Esophagus muscularis mucosa (tissue), 4 donors: ENCODE data around the gene FBH1. TPM values are rescaled to one million over a fixed set of nuclear protein-coding genes. Genes with fewer than 3 reads are reported as not detected.

ENCODE experiments used
- DNase-seq: peaks from one replicate; pipeline ENCODE4 v3.0.0-alpha.2; 2017; ENCODE audit errors: extremely low spot score
- H3K27ac ChIP-seq, 4 donors: fragments of 200-600 bp; sonication (generic); replicated peaks in 1 of 4; 1 replicate in 3 of 4; 2 replicates in 1 of 4; pipeline ENCODE4 v1.5.1; 2016 to 2019; ENCODE audit warnings: mild to moderate bottlenecking in 1 of 4
- H3K27me3 ChIP-seq, 4 donors: fragments of 200-600 bp; sonication (generic); one replicate each; pipeline versions ENCODE4 v1.5.1 to v1.6.0; 2016 to 2019
- H3K36me3 ChIP-seq, 4 donors: fragments of 200-600 bp; sonication (generic); one replicate each; pipeline ENCODE4 v1.5.1; 2016 to 2019
- H3K4me1 ChIP-seq, 4 donors: fragments of 200-600 bp; sonication (generic); one replicate each; pipeline ENCODE4 v1.5.1; 2016 to 2019
- H3K4me3 ChIP-seq, 4 donors: fragments of 200-600 bp; sonication (generic); 1 replicate in 2 of 4; 2 replicates in 2 of 4; pipeline ENCODE4 v1.5.1; 2016 to 2019; ENCODE audit warnings: mild to moderate bottlenecking in 4 of 4, moderate library complexity in 1 of 4
- H3K9me3 ChIP-seq, 4 donors: fragments of 200-600 bp; sonication (generic); 1 replicate in 3 of 4; 2 replicates in 1 of 4; pipeline ENCODE4 v1.5.1; 2016 to 2019
- CTCF ChIP-seq, 3 experiments: fragments of 200-600 bp in 2 of 3; fragments of 450-650 bp in 1 of 3; sonication (generic) in 2 of 3; IDR thresholded peaks; one replicate each; pipeline ENCODE4 v1.5.1; 2017 to 2019; ENCODE audit warnings: antibody characterized with exemption in 3 of 3, mild to moderate bottlenecking in 2 of 3, moderate library complexity in 1 of 3
- EP300 ChIP-seq: sonication (generic); formaldehyde crosslinking; IDR thresholded peaks from one replicate; pipeline ENCODE4 v1.6.1; 2017; ENCODE audit warnings: antibody characterized with exemption
- POLR2A ChIP-seq: fragments of 450-650 bp; IDR thresholded peaks from one replicate; pipeline ENCODE4 v1.6.1; 2017; ENCODE audit warnings: antibody characterized with exemption, moderate library complexity, mild to moderate bottlenecking, low read depth
- POLR2AphosphoS5 ChIP-seq, 2 donors: sonication (generic); formaldehyde crosslinking; IDR thresholded peaks; one replicate each; pipeline ENCODE4 v1.6.1; 2017; ENCODE audit warnings: antibody characterized with exemption in 2 of 2
- WGBS: methylation state at CpG from one replicate; pipeline ENCODE4 v1.1.5; 2018; 5-methylcytosine and 5-hydroxymethylcytosine counted together
- intact Hi-C: fragments of 100-400 bp; cut with DNase I; formaldehyde crosslinking; loops from one replicate; pipeline ENCODE4 v1.15.1; 2023
- total RNA-seq, 4 donors: library from RNA; depleted of rRNA; stranded (reverse); fragments of >200 nt; gene quantifications; one replicate each; pipeline versions ENCODE4 v1.1.0 to v1.2.1, GENCODE V29; 2016

Gene FBH1
- total RNA-seq, 4 donors from 2014 or later: 90.3 to 93.0 (median 92.3) TPM

- Histone ChIP-seq H3K36me3 (no peaks in the 10 kb centered on the region), H3K27me3 (no peaks in the 10 kb centered on the region), H3K4me3 (peak within 1 kb of the TSS; percentile 79 to 89 (median 87)), H3K4me1 (peaks cover 8 to 35% (median 21%) of the 10 kb centered on the region in 4 donors), H3K9me3 (no peaks in the 10 kb centered on the region), H3K27ac (peak within 1 kb of the TSS; percentile 88 to 91 (median 89))
- intact Hi-C loops: no loop called here
- 2% methylated on average over 10 of the region's 80 CpGs for WGBS
- DNase-seq: peak; percentile 92
- TF ChIP-seq POLR2AphosphoS5 (IDR thresholded peaks at IDR 0.05): peak; percentile 66 to 70
- no peak for TF ChIP-seq EP300
- TF ChIP-seq CTCF (IDR thresholded peaks at IDR 0.05): peak in 2 of 3 experiments; percentile 9 to 30
Measured at GRCh38 chr10:5977471-5978229, 87.6 kb downstream of the FBH1 start, which contains the start of gene IL15RA. Gene IL15RA, minus strand, starts transcription at chr10:5977543. Its CDS starts 51 bp downstream, at chr10:5977492.

GRCh38 chr10:5978230-5978489 lies 88.1 kb downstream of the FBH1 start:
- peak overlapping the region; percentile 88 to 91 (median 89) for H3K27ac ChIP-seq
- no peak for TF ChIP-seq EP300
- TF ChIP-seq POLR2AphosphoS5 (IDR thresholded peaks at IDR 0.05): no peak
- TF ChIP-seq POLR2A: no peak
- no peak for TF ChIP-seq CTCF (IDR thresholded peaks at IDR 0.05)
- H3K36me3 ChIP-seq: no peaks in the 10 kb centered on the region
- H3K9me3 ChIP-seq: no peaks in the 10 kb centered on the region
- intact Hi-C loops: no loop called here
- peak overlapping the region; percentile 79 to 89 (median 87) for H3K4me3 ChIP-seq
- WGBS: 31% methylated on average over 5 of the region's 6 CpGs
- no peaks in the 10 kb centered on the region for H3K27me3 ChIP-seq
- peaks cover 8 to 35% (median 21%) of the 10 kb centered on the region in 4 donors for H3K4me1 ChIP-seq
- DNase-seq: peak; percentile 60

GRCh38 chr10:5981529-5981928 lies 91.5 kb downstream of the FBH1 start:
- intact Hi-C loops: no loop called here
- no peaks in the 10 kb centered on the region for H3K9me3 ChIP-seq
- WGBS: 92% methylated on average over 8 of the region's 9 CpGs
- TF ChIP-seq POLR2AphosphoS5 (IDR thresholded peaks at IDR 0.05) (no peak), CTCF (IDR thresholded peaks at IDR 0.05) (no peak), POLR2A (no peak), EP300 (no peak)
- no peak overlapping the region for H3K27ac ChIP-seq
- H3K36me3 ChIP-seq: no peaks in the 10 kb centered on the region
- no peak overlapping the region for H3K4me3 ChIP-seq
- peaks cover 0 to 28% (median 10%) of the 10 kb centered on the region in 4 donors for H3K4me1 ChIP-seq
- DNase-seq: peak; percentile 70
- peaks cover 0 to 3% (median 0%) of the 10 kb centered on the region in 4 donors for H3K27me3 ChIP-seq

- WGBS: 43% methylated on average over 9 of the region's 9 CpGs
- H3K36me3 ChIP-seq: no peaks in the 10 kb centered on the region
- intact Hi-C loops: no loop called here
- peaks cover 0 to 3% (median 0%) of the 10 kb centered on the region in 4 donors for H3K27me3 ChIP-seq
- peaks cover 0 to 11% (median 4%) of the 10 kb centered on the region in 4 donors for H3K4me1 ChIP-seq
- TF ChIP-seq POLR2AphosphoS5 (IDR thresholded peaks at IDR 0.05) (peak; percentile 22 to 31), POLR2A (no peak), EP300 (no peak)
- H3K4me3 ChIP-seq: no peak overlapping the region
- DNase-seq: peak; percentile 91
- H3K9me3 ChIP-seq: no peaks in the 10 kb centered on the region
- H3K27ac ChIP-seq: peak overlapping the region; percentile 9 to 61 (median 45)
Measured at GRCh38 chr10:5983774-5984173, 93.7 kb downstream of the FBH1 start.

- H3K4me1 ChIP-seq: peaks cover 0 to 11% (median 4%) of the 10 kb centered on the region in 4 donors
- no peaks in the 10 kb centered on the region for H3K36me3 ChIP-seq
- 85% methylated on average over 5 of the region's 5 CpGs for WGBS
- H3K4me3 ChIP-seq: no peak overlapping the region
- DNase-seq: peak; percentile 74
- intact Hi-C loops: no loop called here
- H3K27ac ChIP-seq: no peak overlapping the region
- H3K27me3 ChIP-seq: peaks cover 0 to 3% (median 0%) of the 10 kb centered on the region in 4 donors
- TF ChIP-seq POLR2A: no peak
- H3K9me3 ChIP-seq: no peaks in the 10 kb centered on the region
Measured at GRCh38 chr10:5985029-5985428, 95.0 kb downstream of the FBH1 start.

Other genes starting within 250 kb of the FBH1 start
- 10 to 100 TPM; 15.4 to 24.0 (median 17.4) TPM for gene ASB13, start 223.6 kb upstream of the FBH1 start, total RNA-seq
- 10 to 100 TPM; 56.9 to 66.3 (median 63.9) TPM for gene TASOR2, start 205.4 kb upstream of the FBH1 start, total RNA-seq
- gene GDI2, start 76.8 kb upstream of the FBH1 start, total RNA-seq: 100 to 1,000 TPM; 194 to 233 (median 210) TPM
- gene ANKRD16, start 350 bp upstream of the FBH1 start, total RNA-seq: 1 to 10 TPM; 5.1 to 9.0 (median 5.9) TPM
- gene IL15RA, start 87.3 kb downstream of the FBH1 start, total RNA-seq: 10 to 100 TPM; 19.5 to 30.1 (median 24.2) TPM
- gene IL2RA, start 172.1 kb downstream of the FBH1 start, total RNA-seq: 10 to 100 TPM in 1 of 4 donors, 1 to 10 TPM in 1, under 1 TPM in 2; 0.39 to 17.4 (median 1.1) TPM
- 10 to 100 TPM; 48.5 to 72.9 (median 59.5) TPM for gene RBM17, start 198.8 kb downstream of the FBH1 start, total RNA-seq